Stomach (tissue), 9 donors: ENCODE results near the gene C10orf71. TPM values are rescaled to one million over a fixed set of nuclear protein-coding genes. Genes with fewer than 3 reads are reported as not detected.

Experiments used
- DNase-seq, 2 donors: peaks; one replicate each; pipeline versions ENCODE4 v3.0.0 to v3.0.0-alpha.2; 2013 to 2019
- H3K27ac ChIP-seq, 5 donors: fragments of 200-600 bp in 4 of 5; sonication (generic) in 4 of 5; one replicate each; pipeline ENCODE4 v1.5.1; 2013 to 2019; ENCODE audit warnings: mild to moderate bottlenecking in 1 of 5, moderate library complexity in 1 of 5
- H3K27me3 ChIP-seq, 3 donors: fragments of 200-600 bp; sonication (generic); one replicate each; pipeline ENCODE4 v1.5.1; 2017 to 2019; ENCODE audit warnings: mixed run types in 1 of 3
- H3K36me3 ChIP-seq, 4 donors: fragments of 200-600 bp; sonication (generic); 1 replicate in 3 of 4; 2 replicates in 1 of 4; pipeline ENCODE4 v1.5.1; 2016 to 2019
- H3K4me1 ChIP-seq, 4 donors: fragments of 200-600 bp; sonication (generic); one replicate each; pipeline ENCODE4 v1.5.1; 2016 to 2019
- H3K4me3 ChIP-seq, 4 donors: fragments of 200-600 bp; sonication (generic) in 3 of 4; one replicate each; pipeline ENCODE4 v1.5.1; 2016 to 2019; ENCODE audit warnings: mild to moderate bottlenecking in 1 of 4
- H3K9me3 ChIP-seq, 4 donors: fragments of 200-600 bp; sonication (generic); one replicate each; pipeline ENCODE4 v1.5.1; 2016 to 2019
- CTCF ChIP-seq, 7 experiments: fragments of 450-650 bp in 4 of 7; fragments of 200-600 bp in 3 of 7; sonication (generic) in 3 of 7; IDR thresholded peaks; one replicate each; pipeline ENCODE4 v1.5.1; 2016 to 2019; ENCODE audit warnings: antibody characterized with exemption in 7 of 7, control low read depth in 2 of 7, mild to moderate bottlenecking in 1 of 7
- EP300 ChIP-seq: sonication (generic); formaldehyde crosslinking; IDR thresholded peaks from one replicate; pipeline ENCODE4 v1.6.1; 2017; ENCODE audit warnings: antibody characterized with exemption
- POLR2A ChIP-seq, 4 donors: fragments of 450-650 bp; IDR thresholded peaks; one replicate each; pipeline ENCODE4 v1.6.1; 2016; ENCODE audit warnings: antibody characterized with exemption in 4 of 4, control low read depth in 2 of 4, mild to moderate bottlenecking in 1 of 4, moderate library complexity in 1 of 4
- POLR2AphosphoS5 ChIP-seq, 3 donors: sonication (generic); formaldehyde crosslinking; IDR thresholded peaks; one replicate each; pipeline ENCODE4 v1.6.1; 2016; ENCODE audit warnings: antibody characterized with exemption in 3 of 3
- WGBS, 5 donors: extraction: QIAGEN DNeasy Blood & Tissue Kit in 3 of 5; methylation state at CpG; one replicate each; pipeline versions ENCODE4 v1.1.5 to v1.1.7; 2013 to 2018; 5-methylcytosine and 5-hydroxymethylcytosine counted together
- intact Hi-C: fragments of 100-400 bp; cut with DNase I; formaldehyde crosslinking; loops from one replicate; pipeline ENCODE4 v1.15.1; 2023; ENCODE audit warnings: low total_unique reads
- polyA plus RNA-seq, 3 donors: library from polyadenylated mRNA; stranded (reverse); fragments of 200-250 nt; gene quantifications; one replicate each; pipeline ENCODE4 v1.2.3, GENCODE V29; 2013
- total RNA-seq, 5 donors: library from RNA; depleted of rRNA; stranded (reverse); fragments of >200 nt; gene quantifications; one replicate each; pipeline versions ENCODE4 v1.1.0 to v1.2.3, GENCODE V29; 2014 to 2016
- donor health status: healthy with polysubstance abuse.
- donor health status: Bipolar disorder and iron deficiency.
- donor health status: healthy.

C10orf71 gene
- total and polyA plus RNA-seq, 8 donors = 0.18 TPM; not detected in 7

GRCh38 chr10:49303711-49304110, 4.7 kb downstream of the C10orf71 start:
- Histone ChIP-seq H3K27ac (no peak overlapping the region), H3K4me1 (peaks cover 0 to 13% (median 3%) of the 10 kb centered on the region in 4 donors), H3K36me3 (no peaks in the 10 kb centered on the region), H3K9me3 (peaks cover 0 to under 1% (median 0%) of the 10 kb centered on the region in 4 donors), H3K4me3 (no peak overlapping the region), H3K27me3 (peaks cover 0 to 9% (median 0%) of the 10 kb centered on the region in 3 donors)
- TF ChIP-seq POLR2A (IDR thresholded peaks at IDR 0.05) = no peak
- no peak for TF ChIP-seq POLR2AphosphoS5 (IDR thresholded peaks at IDR 0.05)
- no peak for TF ChIP-seq EP300
- no peak for TF ChIP-seq CTCF (IDR thresholded peaks at IDR 0.05)
- intact Hi-C loops = no loop called here
- DNase-seq = no peak
- WGBS, 5 donors = 43 to 88% (median 57%) methylated on average over 1 of the region's 1 CpG

GRCh38 chr10:49304137-49304536, 5.2 kb downstream of the C10orf71 start:
- WGBS, 5 donors = 75 to 86% (median 80%) methylated on average over 5 of the region's 5 CpGs
- peaks cover 0 to 8% (median under 1%) of the 10 kb centered on the region in 4 donors for H3K4me1 ChIP-seq
- H3K27ac ChIP-seq = no peak overlapping the region
- intact Hi-C loops = no loop called here
- no peaks in the 10 kb centered on the region for H3K36me3 ChIP-seq
- no peak overlapping the region for H3K4me3 ChIP-seq
- H3K9me3 ChIP-seq = peaks cover 0 to 3% (median under 1%) of the 10 kb centered on the region in 4 donors
- TF ChIP-seq POLR2A (IDR thresholded peaks at IDR 0.05) = no peak
- TF ChIP-seq EP300 = no peak
- TF ChIP-seq POLR2AphosphoS5 (IDR thresholded peaks at IDR 0.05) = no peak
- no peak for TF ChIP-seq CTCF (IDR thresholded peaks at IDR 0.05)
- H3K27me3 ChIP-seq = peaks cover 0 to 9% (median 0%) of the 10 kb centered on the region in 3 donors
- no peak for DNase-seq

- no peak for DNase-seq
- Histone ChIP-seq H3K27ac (no peak overlapping the region), H3K36me3 (no peaks in the 10 kb centered on the region), H3K4me1 (no peaks in the 10 kb centered on the region), H3K27me3 (peaks cover 0 to 9% (median 0%) of the 10 kb centered on the region in 3 donors), H3K4me3 (no peak overlapping the region), H3K9me3 (peaks cover 0 to 5% (median 2%) of the 10 kb centered on the region in 4 donors)
- intact Hi-C loops = no loop called here
- TF ChIP-seq POLR2AphosphoS5 (IDR thresholded peaks at IDR 0.05) (no peak), CTCF (IDR thresholded peaks at IDR 0.05) (no peak), EP300 (no peak)
- WGBS, 5 donors = 89 to 100% (median 96%) methylated on average over 1 of the region's 1 CpG
Observed at GRCh38 chr10:49307921-49308320, 9.0 kb downstream of the C10orf71 start.

GRCh38 chr10:49308881-49309280, 9.9 kb downstream of the C10orf71 start:
- 79 to 93% (median 87%) methylated on average over 5 of the region's 5 CpGs for WGBS, 5 donors
- H3K4me3 ChIP-seq = no peak overlapping the region
- no peak overlapping the region for H3K27ac ChIP-seq
- H3K36me3 ChIP-seq = no peaks in the 10 kb centered on the region
- TF ChIP-seq POLR2AphosphoS5 (IDR thresholded peaks at IDR 0.05) = no peak
- no peak for TF ChIP-seq CTCF (IDR thresholded peaks at IDR 0.05)
- TF ChIP-seq POLR2A (IDR thresholded peaks at IDR 0.05) = no peak
- no peak for TF ChIP-seq EP300
- intact Hi-C loops = no loop called here
- H3K4me1 ChIP-seq = no peaks in the 10 kb centered on the region
- H3K9me3 ChIP-seq = peaks cover 0 to 5% (median 2%) of the 10 kb centered on the region in 4 donors
- H3K27me3 ChIP-seq = peaks cover 0 to 9% (median 0%) of the 10 kb centered on the region in 3 donors
- no peak for DNase-seq
